ENCODE results near the gene ZC3H13. TPM values are rescaled to one million over a fixed set of nuclear protein-coding genes. Genes with fewer than 3 reads are reported as not detected.

Gene ZC3H13
- total RNA-seq, 6 donors from 2014 or later = 23.6 to 71.2 (median 42.3) TPM

GRCh38 chr13:46071590-46072249 lies 19.2 kb upstream of the ZC3H13 start:
- H3K4me1 ChIP-seq = no peaks in the 10 kb centered on the region
- TF ChIP-seq EP300 (IDR thresholded peaks at IDR 0.05) = no peak
- TF ChIP-seq POLR2A (IDR thresholded peaks at IDR 0.05) = no peak
- TF ChIP-seq POLR2AphosphoS5 (IDR thresholded peaks at IDR 0.05) = no peak
- TF ChIP-seq, protein P1, sequence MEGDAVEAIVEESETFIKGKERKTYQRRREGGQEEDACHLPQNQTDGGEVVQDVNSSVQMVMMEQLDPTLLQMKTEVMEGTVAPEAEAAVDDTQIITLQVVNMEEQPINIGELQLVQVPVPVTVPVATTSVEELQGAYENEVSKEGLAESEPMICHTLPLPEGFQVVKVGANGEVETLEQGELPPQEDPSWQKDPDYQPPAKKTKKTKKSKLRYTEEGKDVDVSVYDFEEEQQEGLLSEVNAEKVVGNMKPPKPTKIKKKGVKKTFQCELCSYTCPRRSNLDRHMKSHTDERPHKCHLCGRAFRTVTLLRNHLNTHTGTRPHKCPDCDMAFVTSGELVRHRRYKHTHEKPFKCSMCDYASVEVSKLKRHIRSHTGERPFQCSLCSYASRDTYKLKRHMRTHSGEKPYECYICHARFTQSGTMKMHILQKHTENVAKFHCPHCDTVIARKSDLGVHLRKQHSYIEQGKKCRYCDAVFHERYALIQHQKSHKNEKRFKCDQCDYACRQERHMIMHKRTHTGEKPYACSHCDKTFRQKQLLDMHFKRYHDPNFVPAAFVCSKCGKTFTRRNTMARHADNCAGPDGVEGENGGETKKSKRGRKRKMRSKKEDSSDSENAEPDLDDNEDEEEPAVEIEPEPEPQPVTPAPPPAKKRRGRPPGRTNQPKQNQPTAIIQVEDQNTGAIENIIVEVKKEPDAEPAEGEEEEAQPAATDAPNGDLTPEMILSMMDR (IDR thresholded peaks at IDR 0.05) = no peak
- no peak overlapping the region for H3K4me3 ChIP-seq
- H3K9me3 ChIP-seq = no peaks in the 10 kb centered on the region
- DNase-seq = no peak
- no peak for ATAC-seq (ENCODE audit: low FRiP score in 2 of 2)
- no peak overlapping the region for H3K27ac ChIP-seq
- no peaks in the 10 kb centered on the region for H3K36me3 ChIP-seq
- WGBS, 2 donors = 92 to 96% methylated on average over 5 of the region's 5 CpGs
- no peaks in the 10 kb centered on the region for H3K27me3 ChIP-seq

- no peaks in the 10 kb centered on the region for H3K9me3 ChIP-seq
- ATAC-seq (ENCODE audit: low FRiP score in 2 of 2) = no peak
Measured at GRCh38 chr13:46063292-46063691, 10.7 kb upstream of the ZC3H13 start.

DNA sequence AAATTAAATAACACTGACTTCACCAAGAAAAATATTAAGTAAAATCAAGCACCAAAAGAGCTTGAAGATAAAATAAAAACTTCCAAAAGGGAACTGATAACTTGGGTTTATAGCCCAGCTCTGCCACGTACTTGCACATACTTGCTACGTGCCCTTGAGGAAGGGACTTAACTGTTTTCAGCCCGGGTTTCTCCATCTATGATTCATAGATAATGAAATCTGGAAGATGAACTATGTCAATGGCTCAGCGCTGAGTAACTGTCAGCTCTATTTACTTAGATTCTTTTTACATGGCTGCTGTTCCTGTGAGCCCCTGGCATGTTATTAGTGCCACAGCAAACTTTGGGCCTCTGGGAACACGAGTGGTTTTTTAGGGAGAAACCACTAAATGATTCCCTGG lies 9.6 kb upstream of the ZC3H13 start:
- H3K27me3 ChIP-seq = no peaks in the 10 kb centered on the region
- no peak overlapping the region for H3K4me3 ChIP-seq
- no peaks in the 10 kb centered on the region for H3K4me1 ChIP-seq
- no peak overlapping the region for H3K27ac ChIP-seq
- no peaks in the 10 kb centered on the region for H3K36me3 ChIP-seq
- DNase-seq = no peak
- WGBS, 2 donors = 65 to 80% methylated on average over 5 of the region's 5 CpGs
- no peak for TF ChIP-seq POLR2A (IDR thresholded peaks at IDR 0.05)
- no peak for TF ChIP-seq EP300 (IDR thresholded peaks at IDR 0.05)
- TF ChIP-seq, protein P1 (IDR thresholded peaks at IDR 0.05) = no peak
- no peak for TF ChIP-seq POLR2AphosphoS5 (IDR thresholded peaks at IDR 0.05)
- no peak for ATAC-seq (ENCODE audit: low FRiP score in 2 of 2)
- H3K9me3 ChIP-seq = no peaks in the 10 kb centered on the region

More at GRCh38 chr13:46063292-46063691, 10.7 kb upstream of the ZC3H13 start:
- no peaks in the 10 kb centered on the region for H3K4me1 ChIP-seq
- no peak overlapping the region for H3K4me3 ChIP-seq
- DNase-seq = no peak
- no peak overlapping the region for H3K27ac ChIP-seq
- H3K36me3 ChIP-seq = no peaks in the 10 kb centered on the region
- WGBS, 2 donors = 97 to 98% methylated on average over 2 of the region's 2 CpGs
- TF ChIP-seq POLR2AphosphoS5 (IDR thresholded peaks at IDR 0.05) = no peak
- no peak for TF ChIP-seq EP300 (IDR thresholded peaks at IDR 0.05)
- no peak for TF ChIP-seq POLR2A (IDR thresholded peaks at IDR 0.05)
- TF ChIP-seq, protein P1 (IDR thresholded peaks at IDR 0.05) = no peak
- H3K27me3 ChIP-seq = no peaks in the 10 kb centered on the region

DNA sequence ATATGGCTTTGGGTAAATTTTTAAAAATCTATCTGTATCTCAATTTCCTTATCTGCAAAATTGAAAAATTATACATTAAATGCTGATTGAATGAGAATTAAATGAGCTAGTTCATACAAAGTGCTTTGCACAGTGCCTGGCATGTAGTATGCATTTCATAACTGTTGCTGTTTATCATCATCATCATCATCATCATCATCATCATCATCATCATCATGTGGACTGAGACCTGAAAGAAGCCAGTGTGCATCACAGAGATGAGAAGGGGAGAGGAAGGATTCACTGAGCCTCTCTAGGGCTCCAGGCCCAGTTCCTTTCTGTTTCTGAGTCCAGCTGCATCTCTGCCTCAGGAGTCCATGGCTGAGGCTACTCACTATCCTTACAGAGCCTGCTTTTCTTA lies 6.9 kb upstream of the ZC3H13 start:
- no peak for TF ChIP-seq EP300 (IDR thresholded peaks at IDR 0.05)
- TF ChIP-seq POLR2AphosphoS5 (IDR thresholded peaks at IDR 0.05) = no peak
- TF ChIP-seq, protein P1 (IDR thresholded peaks at IDR 0.05) = no peak
- TF ChIP-seq POLR2A (IDR thresholded peaks at IDR 0.05) = no peak
- DNase-seq = no peak
- no peaks in the 10 kb centered on the region for H3K27me3 ChIP-seq
- no peaks in the 10 kb centered on the region for H3K4me1 ChIP-seq
- H3K4me3 ChIP-seq = no peak overlapping the region
- no peaks in the 10 kb centered on the region for H3K36me3 ChIP-seq
- no peaks in the 10 kb centered on the region for H3K9me3 ChIP-seq
- ATAC-seq (ENCODE audit: low FRiP score in 2 of 2) = no peak
- H3K27ac ChIP-seq = no peak overlapping the region

DNA sequence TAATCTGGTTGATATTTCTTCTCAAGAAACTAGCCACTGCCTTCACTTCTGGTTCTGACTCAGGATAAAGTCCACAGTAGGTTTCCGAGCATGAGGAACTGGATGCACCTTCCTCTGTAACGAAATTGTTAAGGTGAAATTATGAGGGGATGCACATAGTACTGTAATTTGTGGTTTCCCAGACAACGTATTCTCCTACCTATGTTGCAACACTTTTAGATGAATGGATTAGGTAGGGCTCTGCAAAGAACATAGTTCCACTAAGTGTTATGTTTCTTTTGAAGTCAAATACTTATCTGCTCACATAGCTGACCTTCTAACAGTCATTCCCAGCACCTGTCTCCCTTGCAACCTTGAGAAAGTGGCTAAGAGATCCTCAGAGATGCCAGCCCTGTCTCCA lies 5.7 kb upstream of the ZC3H13 start:
- Histone ChIP-seq H3K27me3 (no peaks in the 10 kb centered on the region), H3K4me1 (peaks cover 0 to 7% (median 5%) of the 10 kb centered on the region in 4 donors), H3K27ac (no peak overlapping the region), H3K4me3 (no peak overlapping the region), H3K36me3 (no peaks in the 10 kb centered on the region), H3K9me3 (no peaks in the 10 kb centered on the region)
- 62 to 92% methylated on average over 3 of the region's 3 CpGs for WGBS, 2 donors
- ATAC-seq (ENCODE audit: low FRiP score in 2 of 2) = no peak
- DNase-seq = no peak
- TF ChIP-seq, protein P1 (IDR thresholded peaks at IDR 0.05) = no peak
- TF ChIP-seq POLR2AphosphoS5 (IDR thresholded peaks at IDR 0.05) (no peak), EP300 (IDR thresholded peaks at IDR 0.05) (no peak), POLR2A (IDR thresholded peaks at IDR 0.05) (no peak)

Data from upper lobe of left lung (tissue), 6 donors.